ENCODE measurements around the gene CDO1.

DNA sequence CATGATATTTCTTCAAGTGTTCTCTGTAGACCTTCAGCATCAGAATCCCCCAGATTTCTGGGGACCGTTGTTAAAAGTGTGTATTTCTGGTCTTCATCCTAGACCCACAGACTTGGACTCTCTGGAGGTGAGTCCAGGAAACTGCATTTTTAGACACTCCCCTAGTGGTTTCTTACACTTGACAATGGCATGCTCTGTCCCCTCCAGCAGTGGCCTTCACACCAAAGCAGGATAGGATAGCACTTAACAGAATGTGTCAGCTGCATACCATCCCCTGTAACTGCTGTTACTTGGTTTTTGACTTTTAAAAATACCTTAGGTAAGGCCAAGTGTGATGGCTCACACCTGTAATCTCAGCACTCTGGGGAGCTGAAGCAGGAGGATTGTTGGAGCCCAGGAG is 20.8 kb downstream of the CDO1 start:
- TF ChIP-seq POLR2A (IDR thresholded peaks at IDR 0.05; ENCODE audit: low read depth, low read length) (no peak), POLR2AphosphoS5 (IDR thresholded peaks at IDR 0.05; ENCODE audit: low read depth, low read length) (no peak), SPI1 (IDR thresholded peaks at IDR 0.05; ENCODE audit: low read depth, low read length) (no peak), TAF1 (IDR thresholded peaks at IDR 0.05; ENCODE audit: low read depth, low read length) (no peak), POU2F2 (IDR thresholded peaks at IDR 0.05; ENCODE audit: low read depth, low read length) (no peak)

Measured in GM12891 (cell line).